HCT116 (cell line): ENCODE measurements around the gene KCTD4. TPM values are rescaled to one million over a fixed set of nuclear protein-coding genes. Genes with fewer than 3 reads are reported as not detected.

ENCODE experiments used
- ATAC-seq: fragments of 200-7000 bp; cut with Tn5 transposase; 2 replicates; pipeline ENCODE4 v1.9.1; 2020; ENCODE audit warnings: mild to moderate bottlenecking, moderate library complexity
- BruUV-seq: library from RNA; stranded (reverse); fragments of 400-500 nt; replicated peaks from 2 replicates; lab custom pipeline; 2021; lab: Mats Ljungman, UMichigan
- CTCF ChIA-PET: fragments of 300-600 bp; sonication (Branson Sonifier 250); formaldehyde crosslinking; loops from one replicate; lab custom pipeline; 2021; ENCODE audit warnings: antibody characterized with exemption; lab: Charles Lee
- POLR2A ChIA-PET: fragments of 300-600, 350-600 bp; sonication (Branson Sonifier 250); formaldehyde crosslinking; loops from one replicate; lab custom pipeline; 2021; ENCODE audit warnings: antibody characterized with exemption; lab: Charles Lee
- RAD21 ChIA-PET, 2 experiments: fragments of 300-600 bp; sonication (Branson Sonifier 250); formaldehyde crosslinking; loops; one replicate each; lab custom pipeline; 2023; ENCODE audit warnings: low total read pairs in 2 of 2; ENCODE audit not compliant: uncharacterized antibody in 2 of 2, unreplicated experiment in 2 of 2, low non-redundant PET in 1 of 2; lab: Charles Lee
- DNase-seq: peaks from one replicate; pipeline ENCODE4 v3.0.0-alpha.2; 2010; ENCODE audit warnings: low read depth, low spot score
- H2AFZ ChIP-seq: fragments of 200-600 bp; shearing (Covaris generic), sonication (generic); 2 replicates; pipeline ENCODE4 v1.6.1; 2017; ENCODE audit warnings: low read depth, mixed run types, mixed read lengths, antibody characterized with exemption, low read length; ENCODE audit not compliant: poor library complexity, severe bottlenecking
- H3K27ac ChIP-seq: 2 replicates; pipeline ENCODE4 v1.5.1; 2012; ENCODE audit warnings: low read depth, low read length
- H3K27me3 ChIP-seq: fragments of 200-600 bp; sonication (generic); 2 replicates; pipeline ENCODE4 v1.6.1; 2016; ENCODE audit warnings: mixed run types, low read length, mixed read lengths; ENCODE audit not compliant: insufficient read depth
- H3K36me3 ChIP-seq, 2 experiments: fragments of 200-500 bp in 1 of 2; fragments of 200-600 bp in 1 of 2; sonication (Bioruptor generic) in 1 of 2; sonication (generic) in 1 of 2; 2 replicates each; pipeline versions ENCODE4 v1.5.1 to v1.6.1; 2014 to 2016; ENCODE audit warnings: low read length in 2 of 2, inconsistent platforms in 1 of 2, mixed read lengths in 1 of 2, mixed run types in 1 of 2; ENCODE audit not compliant: insufficient read depth in 2 of 2, control insufficient read depth in 1 of 2
- H3K4me1 ChIP-seq, 2 experiments: fragments of 200-600 bp in 1 of 2; sonication (generic) in 1 of 2; 2 replicates each; pipeline versions ENCODE4 v1.5.1 to v1.6.1; 2012 to 2017; ENCODE audit warnings: low read length in 2 of 2, inconsistent platforms in 1 of 2, mild to moderate bottlenecking in 1 of 2, mixed read lengths in 1 of 2, mixed run types in 1 of 2, moderate library complexity in 1 of 2; ENCODE audit not compliant: insufficient read depth in 2 of 2, control insufficient read depth in 1 of 2
- H3K4me2 ChIP-seq: fragments of 200-600 bp; sonication (generic); 2 replicates; pipeline ENCODE4 v1.6.1; 2017; ENCODE audit warnings: mixed run types, low read length, mixed read lengths
- H3K4me3 ChIP-seq, 2 experiments: fragments of 200-600 bp in 1 of 2; sonication (generic) in 1 of 2; replicated peaks in 1 of 2; 2 replicates each; pipeline ENCODE4 v1.5.1; 2011 to 2016; ENCODE audit warnings: low read length in 2 of 2, control low read depth in 1 of 2, low read depth in 1 of 2, mild to moderate bottlenecking in 1 of 2, mixed read lengths in 1 of 2, mixed run types in 1 of 2
- H3K79me2 ChIP-seq: fragments of 200-600 bp; sonication (generic); 2 replicates; pipeline ENCODE4 v1.6.1; 2017; ENCODE audit warnings: mild to moderate bottlenecking, mixed run types, low read length, moderate library complexity, mixed read lengths; ENCODE audit not compliant: insufficient read depth
- H3K9ac ChIP-seq: fragments of 200-600 bp; sonication (generic); 2 replicates; pipeline ENCODE4 v1.6.1; 2016; ENCODE audit warnings: low read length, mixed read lengths
- H3K9me2 ChIP-seq: fragments of 200-600 bp; sonication (generic), shearing (Covaris generic); 2 replicates; pipeline ENCODE4 v1.6.1; 2017; ENCODE audit warnings: mixed run types, mild to moderate bottlenecking, moderate library complexity; ENCODE audit not compliant: insufficient read depth
- H3K9me3 ChIP-seq, 2 experiments: fragments of 200-500 bp in 1 of 2; fragments of 200-600 bp in 1 of 2; sonication (Bioruptor generic) in 1 of 2; sonication (generic) in 1 of 2; 2 replicates each; pipeline ENCODE4 v1.6.1; 2014 to 2017; ENCODE audit warnings: low read length in 2 of 2, mixed read lengths in 2 of 2, inconsistent platforms in 1 of 2, low read depth in 1 of 2, mild to moderate bottlenecking in 1 of 2, mixed run types in 1 of 2, moderate library complexity in 1 of 2; ENCODE audit not compliant: control insufficient read depth in 1 of 2, insufficient read depth in 1 of 2
- H4K20me1 ChIP-seq: fragments of 200-600 bp; sonication (generic), shearing (Covaris generic); 2 replicates; pipeline ENCODE4 v1.6.1; 2017; ENCODE audit warnings: mixed run types, mild to moderate bottlenecking, moderate library complexity; ENCODE audit not compliant: insufficient read depth
- CBX3 ChIP-seq: IDR thresholded peaks from 2 replicates; pipeline ENCODE4 v1.6.1; 2012; ENCODE audit warnings: low read depth
- CEBPB ChIP-seq: IDR thresholded peaks from 2 replicates; pipeline ENCODE4 v1.6.1; 2012; ENCODE audit warnings: low read depth
- CTCF ChIP-seq, 3 experiments: fragments of 200-600 bp in 1 of 3; sonication (generic) in 1 of 3; IDR thresholded peaks in 2 of 3; conservative IDR thresholded peaks in 1 of 3; 2 replicates each; pipeline ENCODE4 v1.5.1; 2012 to 2017; ENCODE audit warnings: low read depth in 2 of 3, low read length in 2 of 3, antibody characterized with exemption in 1 of 3, borderline replicate concordance in 1 of 3, control low read depth in 1 of 3, mild to moderate bottlenecking in 1 of 3, mixed read lengths in 1 of 3, mixed run types in 1 of 3, moderate library complexity in 1 of 3; ENCODE audit not compliant: insufficient read depth in 1 of 3
- EGR1 ChIP-seq: IDR thresholded peaks from 2 replicates; pipeline ENCODE4 v1.6.1; 2012; ENCODE audit warnings: low read depth
- EZH2phosphoT487 ChIP-seq: fragments of 200-600 bp; IDR thresholded peaks from 2 replicates; pipeline ENCODE4 v1.6.1; 2018; ENCODE audit warnings: antibody characterized with exemption, borderline replicate concordance
- FOSL1 ChIP-seq: IDR thresholded peaks from 2 replicates; pipeline ENCODE4 v1.6.1; 2012; ENCODE audit warnings: low read depth
- JUND ChIP-seq: IDR thresholded peaks from 2 replicates; pipeline ENCODE4 v1.6.1; 2012
- POLR2AphosphoS5 ChIP-seq: IDR thresholded peaks from 2 replicates; pipeline ENCODE4 v1.6.1; 2011; ENCODE audit warnings: mild to moderate bottlenecking, low read depth, low read length, moderate library complexity
- RAD21 ChIP-seq: IDR thresholded peaks from 2 replicates; pipeline ENCODE4 v1.6.1; 2012; ENCODE audit warnings: low read depth, mild to moderate bottlenecking
- REST ChIP-seq: IDR thresholded peaks from 2 replicates; pipeline ENCODE4 v1.6.1; 2012; ENCODE audit warnings: low read depth
- SP1 ChIP-seq: IDR thresholded peaks from 2 replicates; pipeline ENCODE4 v1.6.1; 2012; ENCODE audit warnings: low read depth
- SRF ChIP-seq: IDR thresholded peaks from 2 replicates; pipeline ENCODE4 v1.6.1; 2012; ENCODE audit warnings: low read depth
- TCF7L2 ChIP-seq: IDR thresholded peaks from 2 replicates; pipeline ENCODE4 v1.7.0; 2011; ENCODE audit warnings: borderline replicate concordance, inconsistent platforms; ENCODE audit not compliant: insufficient read depth, insufficient read length; ENCODE audit errors: extremely low read depth
- ZBTB33 ChIP-seq: IDR thresholded peaks from 2 replicates; pipeline ENCODE4 v1.6.1; 2011; ENCODE audit warnings: mild to moderate bottlenecking, low read length, moderate library complexity; ENCODE audit not compliant: insufficient replicate concordance; ENCODE audit errors: extremely low read depth
- ZFX ChIP-seq: fragments of 450-650 bp; IDR thresholded peaks from 2 replicates; pipeline ENCODE4 v1.6.1; 2017
- ZNF274 ChIP-seq: fragments of 200-500 bp; sonication (Bioruptor generic); IDR thresholded peaks from 2 replicates; pipeline ENCODE4 v1.6.1; 2014; ENCODE audit warnings: mild to moderate bottlenecking, low read depth, low read length, inconsistent platforms
- intact Hi-C: fragments of 100-400 bp; cut with micrococcal nuclease; formaldehyde crosslinking; loops from 2 replicates; pipeline ENCODE4 v1.10.0; 2022
- total RNA-seq: library from RNA; stranded (reverse); gene quantifications from one replicate; pipeline ENCODE4 v1.2.1, GENCODE V29; 2021; ENCODE audit not compliant: unreplicated experiment
- TF ChIP-seq, protein P1 (sequence below): IDR thresholded peaks from 2 replicates; pipeline ENCODE4 v1.6.1; 2012
- TF ChIP-seq, protein P2 (sequence below): IDR thresholded peaks from 2 replicates; pipeline ENCODE4 v1.6.1; 2012

KCTD4 gene
- total RNA-seq, 1 experiment from 2014 or later = not detected

DNA sequence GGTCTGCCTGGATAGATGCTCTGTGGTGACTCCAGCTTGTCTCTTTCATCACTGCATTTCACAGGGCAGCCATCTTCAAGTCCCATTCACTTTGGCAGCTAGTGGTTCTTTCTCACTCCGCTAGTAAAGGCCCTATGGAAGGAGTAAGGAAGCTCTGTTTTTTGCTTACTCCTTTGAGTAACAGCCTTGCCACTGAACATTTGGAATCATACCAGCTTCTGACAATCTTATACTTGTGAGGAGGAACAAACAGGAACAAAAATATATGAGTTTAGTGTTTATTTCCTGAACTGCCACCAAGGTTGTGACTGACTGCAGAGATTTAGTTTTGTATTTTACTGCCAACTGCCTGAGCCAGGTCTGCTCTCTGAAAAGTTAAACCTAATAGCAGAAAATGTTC, 38.7 kb downstream of the KCTD4 start:
- no TSS peak for BruUV-seq
- POLR2A ChIA-PET = interaction anchor here (1.5 kb wide), 1 partner anchor 19 kb away, joined by 3 read pairs; no protein-coding TSS in a partner anchor
- Histone ChIP-seq H4K20me1 (no peaks in the 10 kb centered on the region), H3K4me1 (peaks cover 33 to 47% of the 10 kb centered on the region in 2 experiments), H3K9me2 (no peaks in the 10 kb centered on the region), H3K79me2 (peaks cover 39% of the 10 kb centered on the region), H3K9ac (peak overlapping the region; percentile 39), H3K4me3 (peak overlapping the region in 1 of 2 experiments; percentile 33; a peak in 1 of 4 replicates), H3K36me3 (peaks cover 0 to 10% of the 10 kb centered on the region in 2 experiments; a peak in 2 of 4 replicates), H3K27me3 (no peaks in the 10 kb centered on the region), H2AFZ (no peak overlapping the region)
- CTCF ChIA-PET = interaction anchor here (1.1 kb wide), 1 partner anchor 19 kb away, joined by 3 read pairs; no protein-coding TSS in a partner anchor
- intact Hi-C loops = loop anchor here (10.0 kb wide), 1 partner anchor 123 kb away; no protein-coding TSS in a partner anchor
- DNase-seq = no peak
- peak; percentile 40 for ATAC-seq
- no peak for TF ChIP-seq TCF7L2
- no peak for TF ChIP-seq SP1
- TF ChIP-seq, protein P1, sequence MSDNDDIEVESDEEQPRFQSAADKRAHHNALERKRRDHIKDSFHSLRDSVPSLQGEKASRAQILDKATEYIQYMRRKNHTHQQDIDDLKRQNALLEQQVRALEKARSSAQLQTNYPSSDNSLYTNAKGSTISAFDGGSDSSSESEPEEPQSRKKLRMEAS = no peak
- no peak for TF ChIP-seq ZBTB33
- TF ChIP-seq, protein P2, sequence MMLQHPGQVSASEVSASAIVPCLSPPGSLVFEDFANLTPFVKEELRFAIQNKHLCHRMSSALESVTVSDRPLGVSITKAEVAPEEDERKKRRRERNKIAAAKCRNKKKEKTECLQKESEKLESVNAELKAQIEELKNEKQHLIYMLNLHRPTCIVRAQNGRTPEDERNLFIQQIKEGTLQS = no peak
- no peak for TF ChIP-seq ZNF274
- TF ChIP-seq EGR1 = no peak
- no peak for TF ChIP-seq EZH2phosphoT487
- no peak for TF ChIP-seq CEBPB
- TF ChIP-seq RAD21 = no peak
- no peak for TF ChIP-seq CBX3
- TF ChIP-seq POLR2AphosphoS5 = no peak
- TF ChIP-seq JUND = no peak
- TF ChIP-seq CTCF (IDR thresholded peaks at IDR 0.05 in 2 of 3, conservative IDR thresholded peaks at IDR 0.05 in 1 of 3; ENCODE audit: borderline replicate concordance in 1 of 3, insufficient read depth in 1 of 3, low read depth in 2 of 3, low read length in 2 of 3) = no peak
- TF ChIP-seq REST = no peak
- no peak for TF ChIP-seq ZFX
- no peak for TF ChIP-seq SRF
- no peak for TF ChIP-seq FOSL1
- TF ChIP-seq, all 23 proteins: peak for 0
- peak overlapping the region; percentile 76 for H3K4me2 ChIP-seq
- RAD21 ChIA-PET = interaction anchor here in 1 of 2 experiments (0.7 kb wide), 1 partner anchor 119 kb away, joined by 3 read pairs; no protein-coding TSS in a partner anchor
- peak overlapping the region; percentile 66 for H3K27ac ChIP-seq
- no peaks in the 10 kb centered on the region for H3K9me3 ChIP-seq
